HepG2 (cell line): ENCODE measurements around the gene ZNF615. TPM values are rescaled to one million over a fixed set of nuclear protein-coding genes. Genes with fewer than 3 reads are reported as not detected.

Source experiments
- CBX2 ChIP-seq, 2 experiments: fragments of 200-600 bp in 1 of 2; sonication (generic); formaldehyde crosslinking in 1 of 2; IDR thresholded peaks; 2 replicates each; pipeline versions ENCODE4 v1.7.0 to v1.8.1; 2018 to 2022; ENCODE audit warnings: low read depth in 2 of 2, low read length in 1 of 2, mild to moderate bottlenecking in 1 of 2, missing genetic modification reagents in 1 of 2
- HMG20B ChIP-seq: conservative IDR thresholded peaks from 2 replicates; pipeline ENCODE4 v1.6.1; 2016; ENCODE audit warnings: missing genetic modification reagents, missing compliant biosample characterization
- HNRNPUL1 ChIP-seq: fragments of 200-400 bp; formaldehyde crosslinking; IDR thresholded peaks from 2 replicates; pipeline ENCODE4 v1.6.1; 2017; ENCODE audit warnings: low read depth, mild to moderate bottlenecking, low read length, moderate library complexity
- HOXA5 ChIP-seq: sonication (generic); formaldehyde crosslinking; IDR thresholded peaks from 2 replicates; pipeline ENCODE4 v1.4.0; 2020; ENCODE audit warnings: missing genetic modification reagents
- KDM5A ChIP-seq: fragments of 200-600 bp; sonication (generic); IDR thresholded peaks from 2 replicates; pipeline ENCODE4 v1.7.0; 2018; ENCODE audit warnings: antibody characterized with exemption, mild to moderate bottlenecking, low read length, borderline replicate concordance
- KDM5B ChIP-seq: sonication (generic); formaldehyde crosslinking; IDR thresholded peaks from 2 replicates; pipeline ENCODE4 v1.4.0; 2020; ENCODE audit warnings: missing genetic modification reagents, mild to moderate bottlenecking, borderline replicate concordance
- MIXL1 ChIP-seq: IDR thresholded peaks from 2 replicates; pipeline ENCODE4 v1.6.1; 2016
- MLXIP ChIP-seq: sonication (generic); formaldehyde crosslinking; IDR thresholded peaks from 2 replicates; pipeline ENCODE4 v1.9.0; 2021; ENCODE audit warnings: missing genetic modification reagents, borderline replicate concordance
- MYC ChIP-seq: sonication (generic); formaldehyde crosslinking; IDR thresholded peaks from 2 replicates; pipeline ENCODE4 v1.9.0; 2021; ENCODE audit warnings: missing genetic modification reagents, borderline replicate concordance
- NCOA2 ChIP-seq: sonication (generic); formaldehyde crosslinking; IDR thresholded peaks from 2 replicates; pipeline ENCODE4 v1.8.0; 2022; ENCODE audit warnings: inconsistent platforms
- NFYC ChIP-seq: IDR thresholded peaks from 2 replicates; pipeline ENCODE4 v1.6.1; 2016; ENCODE audit warnings: missing genetic modification reagents, missing compliant biosample characterization
- SIX4 ChIP-seq: sonication (generic); formaldehyde crosslinking; IDR thresholded peaks from 2 replicates; pipeline ENCODE4 v1.4.0; 2020; ENCODE audit warnings: missing genetic modification reagents
- SPEN ChIP-seq: sonication (generic); formaldehyde crosslinking; IDR thresholded peaks from 2 replicates; pipeline ENCODE4 v1.5.1; 2020; ENCODE audit warnings: low read depth, mild to moderate bottlenecking, missing genetic modification reagents
- TCF12 ChIP-seq, 2 experiments: fragments of 450-650 bp in 1 of 2; sonication (generic) in 1 of 2; formaldehyde crosslinking in 1 of 2; IDR thresholded peaks; 2 replicates each; pipeline versions ENCODE4 v1.6.1 to v1.8.0; 2017 to 2022; ENCODE audit warnings: antibody characterized with exemption in 1 of 2, mild to moderate bottlenecking in 1 of 2, missing genetic modification reagents in 1 of 2, moderate library complexity in 1 of 2
- ZBTB38 ChIP-seq: sonication (generic); formaldehyde crosslinking; IDR thresholded peaks from 2 replicates; pipeline ENCODE4 v1.5.1; 2020; ENCODE audit warnings: mild to moderate bottlenecking, missing genetic modification reagents
- ZC3H13 ChIP-seq: sonication (generic); formaldehyde crosslinking; IDR thresholded peaks from 2 replicates; pipeline ENCODE4 v1.8.1; 2023; ENCODE audit warnings: mild to moderate bottlenecking, missing genetic modification reagents, moderate library complexity
- ZFYVE20 ChIP-seq: sonication (generic); formaldehyde crosslinking; IDR thresholded peaks from 2 replicates; pipeline ENCODE4 v1.8.0; 2023; ENCODE audit warnings: low read depth, mild to moderate bottlenecking, moderate library complexity, missing genetic modification reagents, borderline replicate concordance
- ZNF143 ChIP-seq: sonication (generic); formaldehyde crosslinking; IDR thresholded peaks from 2 replicates; pipeline ENCODE4 v1.4.0; 2020; ENCODE audit warnings: missing genetic modification reagents
- ZNF282 ChIP-seq: fragments of 450-650 bp; IDR thresholded peaks from 2 replicates; pipeline ENCODE4 v1.6.1; 2018; ENCODE audit not compliant: partially characterized antibody
- ZNF598 ChIP-seq: sonication (generic); formaldehyde crosslinking; IDR thresholded peaks from 2 replicates; pipeline ENCODE4 v1.5.1; 2020; ENCODE audit warnings: mild to moderate bottlenecking, missing genetic modification reagents, borderline replicate concordance
- ZNF644 ChIP-seq: IDR thresholded peaks from 2 replicates; pipeline ENCODE4 v1.6.1; 2016; ENCODE audit warnings: low read depth
- ZNF678 ChIP-seq: sonication (generic); formaldehyde crosslinking; IDR thresholded peaks from 2 replicates; pipeline ENCODE4 v1.4.0; 2020; ENCODE audit warnings: mild to moderate bottlenecking, missing genetic modification reagents
- polyA plus RNA-seq, 8 experiments: library from polyadenylated mRNA; depleted of rRNA in 3 of 8; stranded (reverse) in 7 of 8; unstranded in 1 of 8; fragments of >200 nt; fragmentation: Illumina TruSeq in 4 of 8; extraction: Trizol in 4 of 8; gene quantifications; 2 replicates each; pipeline versions ENCODE4 v1.2.1 to v1.2.3, GENCODE V29; 2011 to 2016; ENCODE audit warnings: low read depth in 4 of 8, missing spikeins in 1 of 8, mixed read lengths in 1 of 8; ENCODE audit not compliant: insufficient read depth in 1 of 8
- total RNA-seq, 5 experiments: library from RNA; depleted of rRNA; stranded (reverse); fragments of >200 nt; fragmentation: Illumina TruSeq; extraction: Trizol; gene quantifications; 2 replicates each; pipeline ENCODE4 v1.2.3, GENCODE V29; 2016; ENCODE audit warnings: low read depth in 1 of 5
- TF ChIP-seq, protein P1 (sequence below): sonication (generic); formaldehyde crosslinking; IDR thresholded peaks from 2 replicates; pipeline ENCODE4 v1.8.1; 2022; ENCODE audit warnings: mild to moderate bottlenecking, missing genetic modification reagents
- TF ChIP-seq, protein P2 (sequence below): sonication (generic); formaldehyde crosslinking; IDR thresholded peaks from 2 replicates; pipeline ENCODE4 v1.4.0; 2020; ENCODE audit warnings: mild to moderate bottlenecking, missing genetic modification reagents, borderline replicate concordance

Gene ZNF615
- total and polyA plus RNA-seq, 2 of the 13 experiments (the other 11 are each of a cell fraction or from before 2014, with no cell fraction given): 5.2 to 7.8 TPM

DNA sequence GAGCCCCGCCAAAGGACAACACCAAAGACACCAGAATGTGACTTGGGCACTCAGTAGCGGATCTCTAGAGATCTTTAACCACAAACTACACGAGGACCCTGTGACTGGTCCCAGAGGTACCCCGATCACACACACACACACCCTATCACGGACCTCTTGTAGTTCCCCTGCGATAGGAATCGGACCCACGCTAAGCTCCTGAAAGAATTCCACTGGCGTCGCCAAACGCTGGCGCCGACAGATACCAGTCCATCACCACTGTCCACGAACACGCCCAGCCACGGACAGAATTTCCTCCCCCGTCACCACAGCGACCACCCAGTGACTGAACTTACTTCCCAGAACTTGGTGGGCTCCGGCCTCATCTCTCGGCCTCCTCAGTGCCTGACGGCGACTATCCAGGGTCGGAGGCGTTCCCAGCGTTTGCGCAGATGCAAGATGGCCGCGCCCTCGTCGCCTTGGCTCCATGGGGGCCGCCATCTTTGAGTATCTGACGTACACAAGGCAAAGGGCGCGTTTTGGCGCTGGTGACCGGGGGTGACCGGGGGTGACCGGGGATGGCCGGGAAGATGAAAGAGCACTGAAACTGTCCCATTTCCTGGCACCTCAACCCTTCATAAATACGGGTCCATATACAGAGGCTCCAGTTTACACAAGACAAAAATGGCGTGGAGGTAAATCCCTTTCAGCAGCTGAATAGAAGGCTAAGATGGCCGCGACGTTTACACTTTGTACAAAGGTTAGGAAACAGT lies at the start of gene ZNF615 (continued):
- TF ChIP-seq ZNF678 (CRISPR knock-in tag) (no peak), ZNF282 (no peak), HOXA5 (peak; percentile 29; the same call in 1 of the 2 replicates), MYC (peak; percentile 48; the same call in 1 of the 2 replicates), ZNF598 (CRISPR knock-in tag) (peak; percentile 20; the same call in 1 of the 2 replicates), HNRNPUL1 (no peak), SPEN (no peak), ZNF644 (CRISPR knock-in tag) (0 out of 2 replicates have a peak, but pooled peaks have one; percentile 34), NFYC (CRISPR knock-in tag) (no peak), SIX4 (CRISPR knock-in tag) (no peak), HMG20B (CRISPR knock-in tag) (no peak), MLXIP (CRISPR knock-in tag) (no peak), KDM5B (CRISPR knock-in tag) (peak; percentile 68; the same call in 1 of the 2 replicates), NCOA2 (CRISPR knock-in tag) (peak; percentile 39; the same call in 1 of the 2 replicates), ZC3H13 (CRISPR knock-in tag) (peak; percentile 67; the same call in 1 of the 2 replicates), TCF12 (IDR thresholded peaks at IDR 0.05) (no peak), TCF12 (CRISPR knock-in tag; IDR thresholded peaks at IDR 0.05) (no peak), KDM5A (peak; percentile 65; the same call in 1 of the 2 replicates), ZNF143 (CRISPR knock-in tag) (peak; percentile 69), ZBTB38 (CRISPR knock-in tag) (no peak), CBX2 (IDR thresholded peaks at IDR 0.05; ENCODE audit: low read depth, low read length) (no peak), CBX2 (CRISPR knock-in tag; IDR thresholded peaks at IDR 0.05; ENCODE audit: low read depth) (no peak), ZFYVE20 (CRISPR knock-in tag) (no peak), MIXL1 (peak; percentile 21; the same call in 1 of the 2 replicates)
- TF ChIP-seq, protein P1, sequence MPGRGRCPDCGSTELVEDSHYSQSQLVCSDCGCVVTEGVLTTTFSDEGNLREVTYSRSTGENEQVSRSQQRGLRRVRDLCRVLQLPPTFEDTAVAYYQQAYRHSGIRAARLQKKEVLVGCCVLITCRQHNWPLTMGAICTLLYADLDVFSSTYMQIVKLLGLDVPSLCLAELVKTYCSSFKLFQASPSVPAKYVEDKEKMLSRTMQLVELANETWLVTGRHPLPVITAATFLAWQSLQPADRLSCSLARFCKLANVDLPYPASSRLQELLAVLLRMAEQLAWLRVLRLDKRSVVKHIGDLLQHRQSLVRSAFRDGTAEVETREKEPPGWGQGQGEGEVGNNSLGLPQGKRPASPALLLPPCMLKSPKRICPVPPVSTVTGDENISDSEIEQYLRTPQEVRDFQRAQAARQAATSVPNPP (CRISPR knock-in tag): 0 out of 2 replicates have a peak, but pooled peaks have one; percentile 60
- TF ChIP-seq, protein P2, sequence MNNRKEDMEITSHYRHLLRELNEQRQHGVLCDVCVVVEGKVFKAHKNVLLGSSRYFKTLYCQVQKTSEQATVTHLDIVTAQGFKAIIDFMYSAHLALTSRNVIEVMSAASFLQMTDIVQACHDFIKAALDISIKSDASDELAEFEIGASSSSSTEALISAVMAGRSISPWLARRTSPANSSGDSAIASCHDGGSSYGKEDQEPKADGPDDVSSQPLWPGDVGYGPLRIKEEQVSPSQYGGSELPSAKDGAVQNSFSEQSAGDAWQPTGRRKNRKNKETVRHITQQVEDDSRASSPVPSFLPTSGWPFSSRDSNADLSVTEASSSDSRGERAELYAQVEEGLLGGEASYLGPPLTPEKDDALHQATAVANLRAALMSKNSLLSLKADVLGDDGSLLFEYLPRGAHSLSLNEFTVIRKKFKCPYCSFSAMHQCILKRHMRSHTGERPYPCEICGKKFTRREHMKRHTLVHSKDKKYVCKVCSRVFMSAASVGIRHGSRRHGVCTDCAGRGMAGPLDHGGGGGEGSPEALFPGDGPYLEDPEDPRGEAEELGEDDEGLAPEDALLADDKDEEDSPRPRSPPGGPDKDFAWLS (CRISPR knock-in tag): no peak
